Endodermal cell (in vitro differentiated cells): ENCODE measurements around the gene APCS. TPM values are rescaled to one million over a fixed set of nuclear protein-coding genes. Genes with fewer than 3 reads are reported as not detected.

Experiments used
- DNase-seq: peaks from one replicate; pipeline ENCODE4 v3.0.0-alpha.2; 2017
- H3K27ac ChIP-seq: 2 replicates; pipeline ENCODE4 v1.5.1; 2013; ENCODE audit warnings: mild to moderate bottlenecking, low read depth, low read length, moderate library complexity
- H3K27me3 ChIP-seq: 2 replicates; pipeline ENCODE4 v1.6.1; 2013; ENCODE audit warnings: mild to moderate bottlenecking, low read length, moderate library complexity; ENCODE audit not compliant: insufficient read depth, control insufficient read depth, poor library complexity, severe bottlenecking
- H3K36me3 ChIP-seq: 2 replicates; pipeline ENCODE4 v1.7.0; 2013; ENCODE audit warnings: mild to moderate bottlenecking, low read length, moderate library complexity; ENCODE audit not compliant: control insufficient read depth, insufficient read depth
- H3K4me1 ChIP-seq: one replicate; pipeline ENCODE4 v1.7.0; 2013; ENCODE audit warnings: low read length; ENCODE audit not compliant: control insufficient read depth, insufficient read depth
- H3K4me3 ChIP-seq: 2 replicates; pipeline ENCODE4 v1.5.1; 2013; ENCODE audit warnings: mild to moderate bottlenecking, low read length, moderate library complexity
- H3K9ac ChIP-seq: 2 replicates; pipeline ENCODE4 v1.6.1; 2013; ENCODE audit warnings: mild to moderate bottlenecking, low read length, moderate library complexity; ENCODE audit not compliant: poor library complexity, severe bottlenecking; ENCODE audit errors: extremely low read depth
- H3K9me3 ChIP-seq: 2 replicates; pipeline ENCODE4 v1.6.1; 2013; ENCODE audit warnings: mild to moderate bottlenecking, low read length, moderate library complexity; ENCODE audit not compliant: control insufficient read depth
- H3K27ac Mint-ChIP-seq: 2 replicates; pipeline ENCODE4 v1.8.0; 2020; ENCODE audit warnings: mixed read lengths
- H3K27me3 Mint-ChIP-seq: 2 replicates; pipeline ENCODE4 v1.8.0; 2021; ENCODE audit warnings: mild to moderate bottlenecking, mixed read lengths; ENCODE audit not compliant: insufficient read depth
- H3K36me3 Mint-ChIP-seq: 2 replicates; pipeline ENCODE4 v1.8.0; 2020; ENCODE audit warnings: low read depth, mixed read lengths
- H3K4me1 Mint-ChIP-seq: 2 replicates; pipeline ENCODE4 v1.8.0; 2020; ENCODE audit warnings: mixed read lengths
- H3K4me3 Mint-ChIP-seq: 2 replicates; pipeline ENCODE4 v1.8.0; 2020; ENCODE audit warnings: mild to moderate bottlenecking, moderate library complexity, mixed read lengths
- H3K9me3 Mint-ChIP-seq: 2 replicates; pipeline ENCODE4 v1.8.0; 2020; ENCODE audit warnings: mild to moderate bottlenecking, mixed read lengths
- CTCF ChIP-seq: fragments of 200-600 bp; sonication (generic); conservative IDR thresholded peaks from 2 replicates; pipeline ENCODE4 v1.5.0; 2021; ENCODE audit warnings: antibody characterized with exemption, mild to moderate bottlenecking
- WGBS, 2 experiments: methylation state at CpG; one replicate each; pipeline versions ENCODE4 v1.1.5 to v1.1.7; 2013; ENCODE audit warnings: missing lambda C conversion rate in 2 of 2, mixed read lengths in 1 of 2; ENCODE audit not compliant: insufficient coverage in 1 of 2, insufficient read length in 1 of 2; 5-methylcytosine and 5-hydroxymethylcytosine counted together
- long read RNA-seq, 4 experiments: library from polyadenylated mRNA in 2 of 4; library from RNA in 1 of 4; library from capped mRNA in 1 of 4; stranded (forward) in 3 of 4; unstranded in 1 of 4; transcript quantifications; one replicate each; pipeline ENCODE4 v2.0.0, GENCODE V29; 2020 to 2021; ENCODE audit warnings: inconsistent platforms in 1 of 4
- polyA plus RNA-seq, 2 experiments: library from polyadenylated mRNA; stranded (reverse); fragments of 50-300 nt; gene quantifications; one replicate each; pipeline ENCODE4 v1.2.3, GENCODE V29; 2013
- total RNA-seq, 2 donors: library from RNA; stranded (reverse); fragmentation: NEBNext Ultra II Directional in 1 of 2; extraction: Animal tissue kit (Norgen Biotek cat#: 25700) in 1 of 2; gene quantifications; 2 replicates in 1 of 2; 3 replicates in 1 of 2; pipeline ENCODE4 v1.2.1, GENCODE V29; 2021

The APCS gene, protein sequence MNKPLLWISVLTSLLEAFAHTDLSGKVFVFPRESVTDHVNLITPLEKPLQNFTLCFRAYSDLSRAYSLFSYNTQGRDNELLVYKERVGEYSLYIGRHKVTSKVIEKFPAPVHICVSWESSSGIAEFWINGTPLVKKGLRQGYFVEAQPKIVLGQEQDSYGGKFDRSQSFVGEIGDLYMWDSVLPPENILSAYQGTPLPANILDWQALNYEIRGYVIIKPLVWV
- not detected for total RNA-seq
- polyA plus RNA-seq (2013, experiment 1 of 2): not detected
- polyA plus RNA-seq (2013, experiment 2 of 2): not detected
- long read RNA-seq, experiment 1: 0 reads
- long read RNA-seq, experiment 2: 0 reads
- long read RNA-seq, experiment 3: 0 reads
- long read RNA-seq, experiment 4: 0 reads

GRCh38 chr1:159587461-159587951, at the start of gene APCS:
Gene APCS (plus strand): TSS chr1:159587826. CDS start chr1:159587922, 96 bp downstream.
- Histone ChIP-seq H3K4me1 (no peaks in the 10 kb centered on the region), H3K9ac (no peak within 1 kb of the TSS), H3K27me3 (peaks cover 93% of the 10 kb centered on the region), H3K9me3 (no peaks in the 10 kb centered on the region), H3K4me3 (no peak within 1 kb of the TSS), H3K27ac (no peak within 1 kb of the TSS), H3K36me3 (no peaks in the 10 kb centered on the region)
- no peaks in the 10 kb centered on the region for H3K36me3 Mint-ChIP-seq
- H3K4me1 Mint-ChIP-seq: no peaks in the 10 kb centered on the region
- H3K9me3 Mint-ChIP-seq: peaks cover 27% of the 10 kb centered on the region
- WGBS, 2 experiments: 88 to 93% methylated on average over 4 to 6 of the region's 6 CpGs
- no peak for TF ChIP-seq CTCF
- DNase-seq: no peak
- no peak within 1 kb of the TSS for H3K4me3 Mint-ChIP-seq
- H3K27me3 Mint-ChIP-seq: peaks cover 66% of the 10 kb centered on the region
- H3K27ac Mint-ChIP-seq: no peak within 1 kb of the TSS

DNA sequence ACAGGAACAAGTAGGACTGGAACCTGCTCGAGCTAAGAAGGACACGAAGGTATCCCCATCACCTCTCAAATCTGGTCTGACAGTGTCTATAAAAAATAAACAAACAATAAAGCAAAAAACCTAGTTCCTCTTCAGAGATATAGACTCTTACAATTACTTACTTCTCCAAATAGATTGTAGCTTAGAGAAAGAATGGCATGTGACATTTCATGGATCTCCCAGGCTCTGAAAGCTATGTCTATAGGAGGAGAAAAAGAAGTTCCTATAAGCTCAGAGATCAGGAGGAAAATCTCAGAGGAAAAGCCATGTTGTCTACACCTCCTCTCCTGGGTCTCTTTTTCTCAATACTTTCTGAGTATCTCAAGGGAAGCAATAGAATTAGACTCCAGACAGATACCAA, 39.5 kb upstream of the APCS start:
- H3K4me3 ChIP-seq: no peak overlapping the region
- Mint-ChIP-seq H3K36me3 (no peaks in the 10 kb centered on the region), H3K4me3 (no peak overlapping the region), H3K27me3 (peaks cover 6% of the 10 kb centered on the region), H3K9me3 (peaks cover 52% of the 10 kb centered on the region), H3K27ac (no peak overlapping the region), H3K4me1 (no peaks in the 10 kb centered on the region)
- no peak overlapping the region for H3K27ac ChIP-seq
- H3K4me1 ChIP-seq: peaks cover 4% of the 10 kb centered on the region
- H3K27me3 ChIP-seq: peaks cover 39% of the 10 kb centered on the region
- H3K9ac ChIP-seq: no peak overlapping the region
- no peak for DNase-seq
- 93% methylated on average over 2 of the region's 2 CpGs; no CpG with 5 or more reads in 1 of the 2 experiments for WGBS, 2 experiments
- TF ChIP-seq CTCF: no peak
- no peaks in the 10 kb centered on the region for H3K36me3 ChIP-seq
- no peaks in the 10 kb centered on the region for H3K9me3 ChIP-seq

- 80 to 88% methylated on average over 1 to 3 of the region's 3 CpGs for WGBS, 2 experiments
- H3K9me3 Mint-ChIP-seq: peaks cover 60% of the 10 kb centered on the region
Observed at GRCh38 chr1:159554261-159554660, 33.4 kb upstream of the APCS start.

More at GRCh38 chr1:159554261-159554660, 33.4 kb upstream of the APCS start:
- no peak for DNase-seq
- Mint-ChIP-seq H3K27ac (no peak overlapping the region), H3K4me3 (no peak overlapping the region), H3K27me3 (peaks cover 6% of the 10 kb centered on the region), H3K36me3 (no peaks in the 10 kb centered on the region), H3K4me1 (no peaks in the 10 kb centered on the region)
- Histone ChIP-seq H3K4me3 (no peak overlapping the region), H3K9me3 (no peaks in the 10 kb centered on the region), H3K36me3 (no peaks in the 10 kb centered on the region), H3K4me1 (no peaks in the 10 kb centered on the region), H3K9ac (no peak overlapping the region), H3K27me3 (peaks cover 37% of the 10 kb centered on the region), H3K27ac (no peak overlapping the region)
- no peak for TF ChIP-seq CTCF
